ENCODE data around the gene CHM.

The CHM gene

DNA sequence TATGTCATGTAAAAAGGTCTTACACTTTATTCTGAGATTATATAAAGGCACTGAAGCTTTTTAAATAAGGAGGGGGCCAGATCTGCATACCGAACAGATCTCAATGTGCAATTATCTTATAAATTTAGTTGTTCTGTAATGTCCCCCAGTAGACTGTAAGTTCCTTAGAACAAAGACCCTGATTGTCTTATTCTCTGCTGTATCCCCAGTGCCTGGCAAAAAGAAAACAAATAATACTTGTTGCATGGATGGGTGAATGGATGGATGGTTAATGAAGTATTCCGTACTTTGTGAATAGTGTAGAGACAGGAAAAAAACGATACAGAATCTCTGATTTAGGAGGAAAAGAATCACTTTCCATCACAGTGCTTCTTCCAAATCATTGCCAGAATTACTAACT, 141.5 kb downstream of the CHM start:
- no peak for DNase-seq (ENCODE audit: low read depth in 2 of 2)

DNA sequence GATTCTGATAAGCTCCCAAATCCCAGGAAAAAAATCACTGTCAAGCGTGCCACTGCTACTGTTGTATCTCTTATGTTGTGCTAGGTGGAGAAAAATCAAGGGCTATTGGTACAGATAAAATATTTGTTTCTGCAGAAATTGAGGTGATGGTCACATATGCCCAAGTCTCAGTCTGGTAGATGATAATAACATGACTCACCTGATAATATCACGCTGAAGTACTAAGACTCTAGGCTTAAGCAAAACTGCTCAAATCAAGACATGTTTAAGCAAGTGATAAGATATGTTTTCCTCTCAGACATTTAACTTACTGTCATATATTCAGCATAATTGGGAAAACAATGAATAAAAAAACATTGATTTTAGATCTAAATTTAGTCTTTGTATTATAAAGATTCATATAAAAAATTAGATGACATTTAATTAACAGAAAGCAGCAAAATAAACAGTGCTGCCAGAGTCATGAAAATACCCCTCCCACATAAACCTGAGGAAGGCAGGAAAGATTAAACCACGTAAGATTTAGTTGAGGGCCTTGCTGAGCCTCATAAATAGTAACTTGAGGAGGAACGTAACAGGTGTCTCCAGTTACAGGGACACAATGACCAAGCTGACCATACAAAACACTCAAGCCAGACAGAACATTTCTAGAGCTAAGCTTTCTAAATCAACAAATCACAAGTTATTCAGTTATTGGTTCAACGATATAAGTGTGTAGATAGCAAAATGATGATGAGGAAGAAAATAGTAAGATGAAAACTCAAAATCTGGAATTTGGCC, 143.5 kb downstream of the CHM start:
- no peak for DNase-seq (ENCODE audit: low read depth in 2 of 2)

DNA sequence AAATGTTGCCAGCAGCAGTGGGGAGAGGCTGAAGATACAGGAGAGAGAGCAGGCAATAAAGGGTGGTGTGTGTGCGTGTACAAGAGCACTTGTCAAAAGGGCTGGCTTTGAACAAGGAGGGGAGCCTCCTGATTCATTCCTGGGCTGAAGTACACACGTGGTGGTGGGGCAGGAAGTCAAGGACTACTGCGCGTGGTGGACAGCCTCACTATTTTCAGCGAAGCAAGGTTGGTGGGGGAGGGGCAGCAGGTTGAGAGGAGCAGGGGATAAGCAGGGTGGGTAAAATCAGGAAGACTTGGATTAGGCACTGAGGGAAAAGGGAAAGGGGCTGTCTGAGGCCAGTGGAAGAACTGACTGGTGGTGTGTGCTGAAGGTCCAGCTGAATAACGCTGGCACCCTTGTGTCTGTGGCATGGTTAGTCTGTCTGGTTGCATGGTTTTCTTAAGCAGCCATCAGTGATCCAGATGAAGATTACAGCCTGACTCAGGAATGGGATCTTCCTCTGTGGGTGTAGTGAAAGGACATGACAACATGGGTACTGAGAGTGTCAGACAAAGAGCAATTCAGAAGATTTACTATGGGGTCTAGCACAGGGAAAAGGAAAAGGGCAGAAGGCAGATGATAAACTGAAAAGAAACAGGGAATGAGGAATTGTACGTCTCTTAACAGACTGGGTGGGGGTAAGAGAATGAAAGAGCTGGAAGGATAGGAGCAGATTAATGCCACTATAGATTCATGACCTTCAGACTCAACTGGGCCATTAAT, 149.8 kb downstream of the CHM start:
- no peak for DNase-seq (ENCODE audit: low read depth in 2 of 2)

DNA sequence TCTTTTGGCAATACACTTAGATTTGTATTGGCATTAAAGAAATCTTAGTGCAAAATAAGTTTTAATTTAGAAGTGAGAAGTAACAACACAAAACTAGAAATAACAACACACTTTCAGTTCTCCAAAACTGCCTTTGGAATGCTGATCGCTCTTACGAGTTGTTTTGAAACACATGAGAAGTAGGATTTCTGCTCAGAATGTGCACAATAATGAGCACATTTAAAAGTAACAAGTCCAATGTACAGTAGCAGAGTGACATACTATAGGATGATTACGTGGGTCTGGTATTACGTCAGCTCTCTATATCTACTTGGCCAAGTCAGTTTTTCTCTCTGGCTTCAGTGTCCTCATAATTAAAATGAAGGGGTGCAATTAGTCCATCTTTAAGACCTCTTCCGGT, 164.8 kb downstream of the CHM start:
- DNase-seq (ENCODE audit: low read depth in 2 of 2) = no peak

DNA sequence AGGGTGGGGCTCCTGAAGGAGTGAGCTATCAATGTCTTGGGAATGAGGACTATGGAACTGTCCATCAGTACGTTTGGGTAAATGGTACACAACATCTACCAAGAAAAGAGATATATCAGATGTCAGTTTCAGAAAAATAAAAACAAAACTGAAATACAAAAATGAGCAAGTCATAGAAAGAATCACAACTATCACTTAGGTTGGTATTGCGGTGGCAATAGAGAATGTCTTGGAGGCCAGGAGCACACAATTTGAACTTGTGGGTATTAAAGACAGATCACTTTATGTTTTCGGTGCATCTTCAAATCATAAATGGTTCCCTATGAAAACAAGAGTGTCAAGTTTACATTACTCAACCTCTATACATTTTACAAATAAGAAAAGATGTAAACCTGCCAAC, 176.8 kb downstream of the CHM start:
- DNase-seq (ENCODE audit: low read depth in 2 of 2) = no peak

DNA sequence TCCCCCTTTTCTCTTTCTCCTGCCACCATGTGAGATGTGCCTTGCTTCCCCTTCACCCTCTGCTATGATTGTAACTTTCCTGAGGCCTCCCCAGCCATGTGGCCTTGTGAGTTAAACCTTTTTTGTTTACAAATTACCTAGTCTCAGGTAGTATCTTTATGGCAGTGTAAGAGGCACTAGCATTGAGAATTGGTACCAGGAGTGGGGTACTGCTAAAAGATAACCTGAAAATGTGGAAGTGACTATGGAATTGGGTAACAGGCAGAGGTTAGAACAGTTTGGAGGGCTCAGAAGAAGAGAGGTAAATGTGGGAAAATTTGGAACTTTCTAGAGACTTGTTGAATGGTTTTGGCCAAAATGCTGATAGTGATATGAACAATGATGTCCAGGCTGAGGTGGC, 182.0 kb downstream of the CHM start:
- DNase-seq (ENCODE audit: low read depth in 2 of 2) = no peak

DNA sequence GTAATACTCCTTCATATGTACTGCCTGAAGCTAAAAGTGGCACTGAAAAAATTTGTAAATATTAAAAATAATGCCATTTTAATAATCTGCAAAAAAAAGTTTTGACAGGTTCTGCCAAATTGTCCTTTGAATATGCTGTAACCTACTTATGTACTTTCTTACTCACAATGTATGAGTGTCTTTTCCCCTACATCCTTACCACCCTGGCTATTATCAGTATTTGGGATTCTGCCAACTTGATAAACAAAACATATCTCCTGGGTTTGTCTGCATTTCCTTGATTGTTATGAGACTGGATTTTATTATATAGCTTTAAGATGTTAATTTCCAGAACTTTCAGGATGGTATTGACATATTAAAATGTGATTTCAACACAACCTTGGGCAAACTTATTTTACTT, 187.9 kb downstream of the CHM start:
- no peak for DNase-seq (ENCODE audit: low read depth in 2 of 2)

DNA sequence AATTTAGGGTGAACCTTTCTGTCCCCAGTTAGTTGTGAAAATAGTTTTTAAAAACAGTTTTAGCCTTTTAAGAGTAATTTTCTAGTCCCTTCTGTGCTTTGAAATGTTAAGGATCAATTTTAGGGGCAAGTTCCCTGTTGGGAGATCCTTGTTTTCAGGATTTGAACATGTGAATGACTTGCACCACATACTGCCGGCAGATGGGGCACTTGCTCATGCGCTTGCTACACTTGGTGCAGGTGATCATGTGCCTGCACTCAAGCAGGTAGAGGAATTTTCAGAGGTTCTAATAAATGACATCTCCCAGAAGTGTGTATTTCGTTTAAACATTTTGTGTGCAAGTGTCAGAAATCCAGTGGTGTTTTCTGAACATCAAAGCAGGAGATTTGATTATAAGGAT, 195.9 kb downstream of the CHM start:
- no peak for DNase-seq (ENCODE audit: low read depth in 2 of 2)

DNA sequence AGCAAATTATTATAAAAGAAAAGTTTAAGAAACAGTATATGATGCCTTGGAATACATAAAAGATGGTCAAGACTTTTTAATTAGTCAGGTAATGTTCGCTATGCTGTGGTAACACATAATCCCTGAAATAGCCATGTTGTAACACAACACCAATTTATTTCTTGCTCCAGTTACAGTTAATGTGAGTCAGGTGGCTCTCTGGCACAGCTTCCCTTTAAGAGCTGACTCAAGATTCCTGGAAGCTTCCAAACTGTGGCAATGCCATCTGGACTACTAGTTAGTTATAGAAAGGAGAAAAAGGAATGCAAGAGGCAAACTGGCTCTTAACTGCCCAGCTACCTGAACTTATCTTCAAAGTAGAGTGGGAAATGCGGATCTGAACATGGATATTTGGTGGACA, 210.5 kb downstream of the CHM start:
- DNase-seq (ENCODE audit: low read depth in 2 of 2) = no peak

DNA sequence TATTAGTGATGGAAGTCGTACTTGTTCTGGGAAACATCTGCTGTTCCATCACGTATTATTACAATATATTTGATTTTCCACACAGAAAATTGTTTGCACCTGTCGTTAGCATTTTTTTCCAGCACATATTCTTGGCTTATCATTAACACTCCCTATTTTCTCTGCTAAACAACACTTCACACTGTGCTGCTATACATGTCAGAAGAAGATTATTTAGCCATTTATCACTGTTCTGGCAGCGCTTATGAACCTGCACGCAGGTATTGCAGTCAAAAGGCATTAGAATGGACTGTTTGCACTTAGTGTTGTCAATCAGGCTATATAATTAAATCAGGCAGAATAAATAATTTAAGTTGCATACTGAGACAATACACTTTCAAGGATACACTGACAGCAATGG, 218.6 kb downstream of the CHM start:
- no peak for DNase-seq (ENCODE audit: low read depth in 2 of 2)

DNA sequence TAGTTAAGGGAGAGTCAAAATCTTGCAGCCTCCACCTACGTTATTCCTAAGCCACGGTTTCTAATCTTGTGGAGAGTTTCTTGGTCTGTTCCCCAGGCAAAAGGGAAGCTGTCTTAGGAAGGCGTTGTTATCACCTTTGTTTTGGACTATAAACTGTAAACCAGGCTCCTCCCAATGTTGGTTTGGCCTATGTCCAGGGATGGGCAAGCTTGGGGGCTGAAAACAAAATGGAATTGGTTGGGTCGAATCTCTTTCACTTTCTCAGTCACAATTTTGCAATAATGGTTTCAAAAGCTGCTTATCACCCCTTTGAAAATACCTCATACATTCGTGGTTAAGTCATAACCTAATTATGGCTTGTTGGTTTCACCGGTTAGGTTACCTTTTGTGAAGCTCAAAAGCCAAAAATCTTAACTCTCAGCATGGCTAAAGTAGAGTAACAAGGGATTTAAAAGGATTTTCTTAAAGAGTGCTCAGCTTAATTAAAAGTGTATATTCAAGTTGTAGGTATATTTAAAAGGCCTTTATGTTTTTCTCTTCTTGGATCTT, 232.1 kb downstream of the CHM start:
- no peak for DNase-seq (ENCODE audit: low read depth in 2 of 2)
